HepG2 (cell line): Measurements from ENCODE around the gene ANKZF1. TPM values are rescaled to one million over a fixed set of nuclear protein-coding genes. Genes with fewer than 3 reads are reported as not detected.

ENCODE experiments used
- ATM ChIP-seq: fragments of 450-650 bp; IDR thresholded peaks from 2 replicates; pipeline ENCODE4 v1.7.1; 2017; ENCODE audit warnings: mild to moderate bottlenecking, borderline replicate concordance
- GFI1 ChIP-seq: sonication (generic); formaldehyde crosslinking; IDR thresholded peaks from 2 replicates; pipeline ENCODE4 v1.5.0; 2020; ENCODE audit warnings: missing genetic modification reagents, mild to moderate bottlenecking, borderline replicate concordance
- MZF1 ChIP-seq: sonication (generic); formaldehyde crosslinking; IDR thresholded peaks from 2 replicates; pipeline ENCODE4 v1.8.1; 2023; ENCODE audit warnings: mild to moderate bottlenecking, missing genetic modification reagents, borderline replicate concordance
- NFRKB ChIP-seq: fragments of 450-650 bp; IDR thresholded peaks from 2 replicates; pipeline ENCODE4 v1.6.1; 2017
- PHF20 ChIP-seq: sonication (generic); formaldehyde crosslinking; IDR thresholded peaks from 2 replicates; pipeline ENCODE4 v1.5.0; 2020; ENCODE audit warnings: mild to moderate bottlenecking, missing genetic modification reagents
- POGZ ChIP-seq: sonication (generic); formaldehyde crosslinking; IDR thresholded peaks from 2 replicates; pipeline ENCODE4 v1.4.0; 2020; ENCODE audit warnings: mild to moderate bottlenecking, missing genetic modification reagents
- SAFB2 ChIP-seq: sonication (generic); formaldehyde crosslinking; IDR thresholded peaks from 2 replicates; pipeline ENCODE4 v1.5.1; 2020; ENCODE audit warnings: missing genetic modification reagents, low read depth, mild to moderate bottlenecking, borderline replicate concordance
- ZBTB26 ChIP-seq: IDR thresholded peaks from 2 replicates; pipeline ENCODE4 v1.6.1; 2016; ENCODE audit warnings: missing compliant biosample characterization, missing genetic modification reagents, borderline replicate concordance
- ZFP41 ChIP-seq: sonication (generic); formaldehyde crosslinking; IDR thresholded peaks from 2 replicates; pipeline ENCODE4 v1.4.0; 2020; ENCODE audit warnings: mild to moderate bottlenecking, missing genetic modification reagents, borderline replicate concordance
- ZNF251 ChIP-seq: sonication (generic); formaldehyde crosslinking; IDR thresholded peaks from 2 replicates; pipeline ENCODE4 v1.9.0; 2021; ENCODE audit warnings: mild to moderate bottlenecking, missing genetic modification reagents
- ZNF318 ChIP-seq: sonication (generic); formaldehyde crosslinking; IDR thresholded peaks from 2 replicates; pipeline ENCODE4 v1.4.0; 2020; ENCODE audit warnings: mild to moderate bottlenecking, missing genetic modification reagents
- ZNF879 ChIP-seq: sonication (generic); formaldehyde crosslinking; IDR thresholded peaks from 2 replicates; pipeline ENCODE4 v1.8.1; 2023; ENCODE audit warnings: missing genetic modification reagents
- polyA plus RNA-seq, 8 experiments: library from polyadenylated mRNA; depleted of rRNA in 3 of 8; stranded (reverse) in 7 of 8; unstranded in 1 of 8; fragments of >200 nt; fragmentation: Illumina TruSeq in 4 of 8; extraction: Trizol in 4 of 8; gene quantifications; 2 replicates each; pipeline versions ENCODE4 v1.2.1 to v1.2.3, GENCODE V29; 2011 to 2016; ENCODE audit warnings: low read depth in 4 of 8, missing spikeins in 1 of 8, mixed read lengths in 1 of 8; ENCODE audit not compliant: insufficient read depth in 1 of 8
- total RNA-seq, 5 experiments: library from RNA; depleted of rRNA; stranded (reverse); fragments of >200 nt; fragmentation: Illumina TruSeq; extraction: Trizol; gene quantifications; 2 replicates each; pipeline ENCODE4 v1.2.3, GENCODE V29; 2016; ENCODE audit warnings: low read depth in 1 of 5
- TF ChIP-seq, protein P1 (sequence below): sonication (generic); formaldehyde crosslinking; IDR thresholded peaks from 2 replicates; pipeline ENCODE4 v1.9.0; 2022; ENCODE audit warnings: low read depth, missing genetic modification reagents
- TF ChIP-seq, protein P2 (sequence below): IDR thresholded peaks from 2 replicates; pipeline ENCODE4 v1.6.1; 2016; ENCODE audit warnings: control low read depth

Gene ANKZF1
- total and polyA plus RNA-seq, 2 of the 13 experiments (the other 11 are each of a cell fraction or from before 2014, with no cell fraction given), result 25.3 to 128 TPM

- TF ChIP-seq ZNF318 (CRISPR knock-in tag) (peak; percentile 84; the same call in 1 of the 2 replicates), ZFP41 (peak; percentile 71; the same call in 1 of the 2 replicates), MZF1 (CRISPR knock-in tag) (no peak; the same call in 1 of the 2 replicates), ZNF879 (CRISPR knock-in tag) (peak; percentile 89), SAFB2 (CRISPR knock-in tag) (peak; percentile 100), POGZ (CRISPR knock-in tag) (peak; percentile 75), ZBTB26 (CRISPR knock-in tag) (peak; percentile 83), PHF20 (CRISPR knock-in tag) (peak; percentile 71), NFRKB (no peak), GFI1 (CRISPR knock-in tag) (peak; percentile 79; the same call in 1 of the 2 replicates), ZNF251 (CRISPR knock-in tag) (0 out of 2 replicates have a peak, but pooled peaks have one; percentile 86), ATM (no peak)
- TF ChIP-seq, protein P1, sequence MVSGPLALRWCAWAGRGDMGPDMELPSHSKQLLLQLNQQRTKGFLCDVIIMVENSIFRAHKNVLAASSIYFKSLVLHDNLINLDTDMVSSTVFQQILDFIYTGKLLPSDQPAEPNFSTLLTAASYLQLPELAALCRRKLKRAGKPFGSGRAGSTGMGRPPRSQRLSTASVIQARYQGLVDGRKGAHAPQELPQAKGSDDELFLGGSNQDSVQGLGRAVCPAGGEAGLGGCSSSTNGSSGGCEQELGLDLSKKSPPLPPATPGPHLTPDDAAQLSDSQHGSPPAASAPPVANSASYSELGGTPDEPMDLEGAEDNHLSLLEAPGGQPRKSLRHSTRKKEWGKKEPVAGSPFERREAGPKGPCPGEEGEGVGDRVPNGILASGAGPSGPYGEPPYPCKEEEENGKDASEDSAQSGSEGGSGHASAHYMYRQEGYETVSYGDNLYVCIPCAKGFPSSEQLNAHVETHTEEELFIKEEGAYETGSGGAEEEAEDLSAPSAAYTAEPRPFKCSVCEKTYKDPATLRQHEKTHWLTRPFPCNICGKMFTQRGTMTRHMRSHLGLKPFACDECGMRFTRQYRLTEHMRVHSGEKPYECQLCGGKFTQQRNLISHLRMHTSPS (CRISPR knock-in tag), result peak; percentile 34
- TF ChIP-seq, protein P2, sequence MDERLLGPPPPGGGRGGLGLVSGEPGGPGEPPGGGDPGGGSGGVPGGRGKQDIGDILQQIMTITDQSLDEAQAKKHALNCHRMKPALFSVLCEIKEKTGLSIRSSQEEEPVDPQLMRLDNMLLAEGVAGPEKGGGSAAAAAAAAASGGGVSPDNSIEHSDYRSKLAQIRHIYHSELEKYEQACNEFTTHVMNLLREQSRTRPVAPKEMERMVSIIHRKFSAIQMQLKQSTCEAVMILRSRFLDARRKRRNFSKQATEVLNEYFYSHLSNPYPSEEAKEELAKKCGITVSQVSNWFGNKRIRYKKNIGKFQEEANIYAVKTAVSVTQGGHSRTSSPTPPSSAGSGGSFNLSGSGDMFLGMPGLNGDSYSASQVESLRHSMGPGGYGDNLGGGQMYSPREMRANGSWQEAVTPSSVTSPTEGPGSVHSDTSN (CRISPR knock-in tag), result no peak
Observed at GRCh38 chr2:219218732-219219701, 10.6 kb upstream of the ANKZF1 start, which contains the start of gene ABCB6 (continued).
